OCI-M2 (cell line): ENCODE measurements around the gene C22orf39.

Experiments used
- DNase-seq: peaks from one replicate; lab custom pipeline; 2025; ENCODE audit not compliant: unreplicated experiment; lab: John Stamatoyannopoulos, UW

Gene C22orf39

GRCh38 chr22:19431649-19432132 is 15.8 kb downstream of the C22orf39 start, which contains the start of gene HIRA:
TSS of gene HIRA (minus strand) at chr22:19431733. CDS start at chr22:19431476, 257 bp downstream.
- no peak for DNase-seq

GRCh38 chr22:19430890-19431541 is 16.5 kb downstream of the C22orf39 start:
- no peak for DNase-seq

- DNase-seq, result no peak
Measured at GRCh38 chr22:19429950-19430889, 17.3 kb downstream of the C22orf39 start.

- no peak for DNase-seq
Measured at GRCh38 chr22:19424186-19424500, 23.4 kb downstream of the C22orf39 start.

GRCh38 chr22:19422440-19423301 is 24.8 kb downstream of the C22orf39 start:
- DNase-seq, result no peak

- DNase-seq, result no peak
Measured at GRCh38 chr22:19420321-19420720, 27.2 kb downstream of the C22orf39 start.

GRCh38 chr22:19419464-19420178 is 27.9 kb downstream of the C22orf39 start:
- no peak for DNase-seq

GRCh38 chr22:19419086-19419463 is 28.4 kb downstream of the C22orf39 start:
- DNase-seq, result no peak

- no peak for DNase-seq
Measured at GRCh38 chr22:19412923-19413322, 34.6 kb downstream of the C22orf39 start.

- no peak for DNase-seq
Measured at GRCh38 chr22:19412478-19412877, 35.0 kb downstream of the C22orf39 start.

- no peak for DNase-seq
Measured at GRCh38 chr22:19411690-19412045, 35.8 kb downstream of the C22orf39 start.

- no peak for DNase-seq
Measured at GRCh38 chr22:19410941-19411689, 36.4 kb downstream of the C22orf39 start.

GRCh38 chr22:19407649-19408606 is 39.6 kb downstream of the C22orf39 start:
- DNase-seq, result no peak

GRCh38 chr22:19406846-19407245 is 40.7 kb downstream of the C22orf39 start:
- no peak for DNase-seq

- no peak for DNase-seq
Measured at GRCh38 chr22:19406281-19406811, 41.2 kb downstream of the C22orf39 start.

- DNase-seq, result no peak
Measured at GRCh38 chr22:19405652-19406051, 41.9 kb downstream of the C22orf39 start.

GRCh38 chr22:19405133-19405532 is 42.4 kb downstream of the C22orf39 start:
- no peak for DNase-seq

GRCh38 chr22:19404676-19405075 is 42.8 kb downstream of the C22orf39 start:
- no peak for DNase-seq
